WTC11 (cell line): ENCODE data around the gene SNX21.

Experiments used
- CREB1 ChIP-seq: sonication (generic); formaldehyde crosslinking; IDR thresholded peaks from 2 replicates; pipeline ENCODE4 v1.8.0; 2023; ENCODE audit warnings: mild to moderate bottlenecking, missing genetic modification reagents
- ETV6 ChIP-seq: sonication (generic); formaldehyde crosslinking; IDR thresholded peaks from 2 replicates; pipeline ENCODE4 v1.8.1; 2022; ENCODE audit warnings: mild to moderate bottlenecking, missing genetic modification reagents
- KAT7 ChIP-seq: sonication (generic); formaldehyde crosslinking; IDR thresholded peaks from 2 replicates; pipeline ENCODE4 v1.8.1; 2023; ENCODE audit warnings: missing genetic modification reagents, mild to moderate bottlenecking, borderline replicate concordance
- NR2C2 ChIP-seq: sonication (generic); formaldehyde crosslinking; IDR thresholded peaks from 2 replicates; pipeline ENCODE4 v1.8.0; 2022; ENCODE audit warnings: mild to moderate bottlenecking, missing genetic modification reagents
- RELA ChIP-seq: sonication (generic); formaldehyde crosslinking; IDR thresholded peaks from 2 replicates; pipeline ENCODE4 v1.8.1; 2022; ENCODE audit warnings: missing genetic modification reagents, mild to moderate bottlenecking, borderline replicate concordance
- SP1 ChIP-seq: sonication (generic); formaldehyde crosslinking; conservative IDR thresholded peaks from 2 replicates; pipeline ENCODE4 v1.8.1; 2022; ENCODE audit warnings: missing genetic modification reagents
- TCF7 ChIP-seq: sonication (generic); formaldehyde crosslinking; IDR thresholded peaks from 2 replicates; pipeline ENCODE4 v1.8.0; 2022; ENCODE audit warnings: mild to moderate bottlenecking, low read depth, missing genetic modification reagents, moderate library complexity
- TF ChIP-seq, protein P1 (sequence below): fragments of 200-600 bp; IDR thresholded peaks from 2 replicates; pipeline ENCODE4 v1.8.0; 2022; ENCODE audit warnings: antibody characterized with exemption
- TF ChIP-seq, protein P2 (sequence below): sonication (generic); formaldehyde crosslinking; IDR thresholded peaks from 2 replicates; pipeline ENCODE4 v1.8.0; 2022; ENCODE audit warnings: mild to moderate bottlenecking, missing genetic modification reagents
- TF ChIP-seq, protein P3 (sequence below): sonication (generic); formaldehyde crosslinking; IDR thresholded peaks from 2 replicates; pipeline ENCODE4 v1.8.1; 2023; ENCODE audit warnings: mild to moderate bottlenecking, missing genetic modification reagents
- TF ChIP-seq, protein P4 (sequence below): sonication (generic); formaldehyde crosslinking; IDR thresholded peaks from 2 replicates; pipeline ENCODE4 v1.8.1; 2022; ENCODE audit warnings: mild to moderate bottlenecking, missing genetic modification reagents, moderate library complexity, borderline replicate concordance
- TF ChIP-seq, protein P5 (sequence below): sonication (generic); formaldehyde crosslinking; IDR thresholded peaks from 2 replicates; pipeline ENCODE4 v1.8.1; 2022; ENCODE audit warnings: mild to moderate bottlenecking, moderate library complexity, missing genetic modification reagents
- TF ChIP-seq, protein P6 (sequence below): sonication (generic); formaldehyde crosslinking; IDR thresholded peaks from 2 replicates; pipeline ENCODE4 v1.8.0; 2023; ENCODE audit warnings: missing genetic modification reagents

DNA sequence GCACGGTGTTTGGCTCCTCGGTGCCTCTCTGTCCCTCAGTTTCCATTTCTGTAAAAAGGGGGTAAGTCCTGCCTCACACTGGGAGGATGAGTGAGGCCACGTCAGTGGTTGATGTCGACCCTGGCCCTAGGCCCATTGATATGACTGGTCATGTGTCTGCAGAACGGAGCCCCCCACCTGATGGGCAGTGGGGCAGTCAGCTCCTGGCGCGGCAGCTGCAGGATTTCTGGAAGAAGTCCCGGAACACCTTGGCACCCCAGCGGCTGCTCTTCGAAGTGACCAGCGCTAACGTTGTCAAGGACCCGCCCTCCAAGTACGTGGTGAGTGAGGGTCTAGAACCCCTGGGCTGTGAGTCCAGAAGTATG is 1.2 kb downstream of the SNX21 start:
- TF ChIP-seq, protein P1, sequence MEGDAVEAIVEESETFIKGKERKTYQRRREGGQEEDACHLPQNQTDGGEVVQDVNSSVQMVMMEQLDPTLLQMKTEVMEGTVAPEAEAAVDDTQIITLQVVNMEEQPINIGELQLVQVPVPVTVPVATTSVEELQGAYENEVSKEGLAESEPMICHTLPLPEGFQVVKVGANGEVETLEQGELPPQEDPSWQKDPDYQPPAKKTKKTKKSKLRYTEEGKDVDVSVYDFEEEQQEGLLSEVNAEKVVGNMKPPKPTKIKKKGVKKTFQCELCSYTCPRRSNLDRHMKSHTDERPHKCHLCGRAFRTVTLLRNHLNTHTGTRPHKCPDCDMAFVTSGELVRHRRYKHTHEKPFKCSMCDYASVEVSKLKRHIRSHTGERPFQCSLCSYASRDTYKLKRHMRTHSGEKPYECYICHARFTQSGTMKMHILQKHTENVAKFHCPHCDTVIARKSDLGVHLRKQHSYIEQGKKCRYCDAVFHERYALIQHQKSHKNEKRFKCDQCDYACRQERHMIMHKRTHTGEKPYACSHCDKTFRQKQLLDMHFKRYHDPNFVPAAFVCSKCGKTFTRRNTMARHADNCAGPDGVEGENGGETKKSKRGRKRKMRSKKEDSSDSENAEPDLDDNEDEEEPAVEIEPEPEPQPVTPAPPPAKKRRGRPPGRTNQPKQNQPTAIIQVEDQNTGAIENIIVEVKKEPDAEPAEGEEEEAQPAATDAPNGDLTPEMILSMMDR, result no peak
- TF ChIP-seq, protein P2, sequence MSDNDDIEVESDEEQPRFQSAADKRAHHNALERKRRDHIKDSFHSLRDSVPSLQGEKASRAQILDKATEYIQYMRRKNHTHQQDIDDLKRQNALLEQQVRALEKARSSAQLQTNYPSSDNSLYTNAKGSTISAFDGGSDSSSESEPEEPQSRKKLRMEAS, result no peak
- TF ChIP-seq SP1 (CRISPR knock-in tag), result no peak
- TF ChIP-seq, protein P3, sequence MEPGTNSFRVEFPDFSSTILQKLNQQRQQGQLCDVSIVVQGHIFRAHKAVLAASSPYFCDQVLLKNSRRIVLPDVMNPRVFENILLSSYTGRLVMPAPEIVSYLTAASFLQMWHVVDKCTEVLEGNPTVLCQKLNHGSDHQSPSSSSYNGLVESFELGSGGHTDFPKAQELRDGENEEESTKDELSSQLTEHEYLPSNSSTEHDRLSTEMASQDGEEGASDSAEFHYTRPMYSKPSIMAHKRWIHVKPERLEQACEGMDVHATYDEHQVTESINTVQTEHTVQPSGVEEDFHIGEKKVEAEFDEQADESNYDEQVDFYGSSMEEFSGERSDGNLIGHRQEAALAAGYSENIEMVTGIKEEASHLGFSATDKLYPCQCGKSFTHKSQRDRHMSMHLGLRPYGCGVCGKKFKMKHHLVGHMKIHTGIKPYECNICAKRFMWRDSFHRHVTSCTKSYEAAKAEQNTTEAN, result no peak
- no peak for TF ChIP-seq KAT7
- TF ChIP-seq, protein P4, sequence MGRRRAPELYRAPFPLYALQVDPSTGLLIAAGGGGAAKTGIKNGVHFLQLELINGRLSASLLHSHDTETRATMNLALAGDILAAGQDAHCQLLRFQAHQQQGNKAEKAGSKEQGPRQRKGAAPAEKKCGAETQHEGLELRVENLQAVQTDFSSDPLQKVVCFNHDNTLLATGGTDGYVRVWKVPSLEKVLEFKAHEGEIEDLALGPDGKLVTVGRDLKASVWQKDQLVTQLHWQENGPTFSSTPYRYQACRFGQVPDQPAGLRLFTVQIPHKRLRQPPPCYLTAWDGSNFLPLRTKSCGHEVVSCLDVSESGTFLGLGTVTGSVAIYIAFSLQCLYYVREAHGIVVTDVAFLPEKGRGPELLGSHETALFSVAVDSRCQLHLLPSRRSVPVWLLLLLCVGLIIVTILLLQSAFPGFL (CRISPR knock-in tag), result no peak
- no peak for TF ChIP-seq CREB1 (CRISPR knock-in tag)
- TF ChIP-seq, protein P5, sequence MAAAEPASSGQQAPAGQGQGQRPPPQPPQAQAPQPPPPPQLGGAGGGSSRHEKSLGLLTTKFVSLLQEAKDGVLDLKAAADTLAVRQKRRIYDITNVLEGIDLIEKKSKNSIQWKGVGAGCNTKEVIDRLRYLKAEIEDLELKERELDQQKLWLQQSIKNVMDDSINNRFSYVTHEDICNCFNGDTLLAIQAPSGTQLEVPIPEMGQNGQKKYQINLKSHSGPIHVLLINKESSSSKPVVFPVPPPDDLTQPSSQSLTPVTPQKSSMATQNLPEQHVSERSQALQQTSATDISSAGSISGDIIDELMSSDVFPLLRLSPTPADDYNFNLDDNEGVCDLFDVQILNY, result no peak
- no peak for TF ChIP-seq TCF7 (CRISPR knock-in tag)
- TF ChIP-seq, protein P6, sequence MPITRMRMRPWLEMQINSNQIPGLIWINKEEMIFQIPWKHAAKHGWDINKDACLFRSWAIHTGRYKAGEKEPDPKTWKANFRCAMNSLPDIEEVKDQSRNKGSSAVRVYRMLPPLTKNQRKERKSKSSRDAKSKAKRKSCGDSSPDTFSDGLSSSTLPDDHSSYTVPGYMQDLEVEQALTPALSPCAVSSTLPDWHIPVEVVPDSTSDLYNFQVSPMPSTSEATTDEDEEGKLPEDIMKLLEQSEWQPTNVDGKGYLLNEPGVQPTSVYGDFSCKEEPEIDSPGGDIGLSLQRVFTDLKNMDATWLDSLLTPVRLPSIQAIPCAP, result no peak
- TF ChIP-seq RELA (CRISPR knock-in tag), result no peak
- TF ChIP-seq NR2C2 (CRISPR knock-in tag), result no peak
- TF ChIP-seq ETV6, result no peak
